Cardiac muscle cell (in vitro differentiated cells and primary cell): ENCODE data around the gene ACTA2. TPM values are rescaled to one million over a fixed set of nuclear protein-coding genes. Genes with fewer than 3 reads are reported as not detected.

ENCODE experiments used
- DNase-seq, 2 donors: peaks; one replicate each; pipeline versions ENCODE4 v3.0.0 to v3.0.0-alpha.2; 2010 to 2017; ENCODE audit warnings: low read depth in 1 of 2, low spot score in 1 of 2
- H3K27ac ChIP-seq: fragments of 200-600 bp; sonication (generic); 2 replicates; pipeline ENCODE4 v1.5.1; 2016
- H3K27me3 ChIP-seq: fragments of 200-600 bp; sonication (generic); 2 replicates; pipeline ENCODE4 v1.6.0; 2016; ENCODE audit warnings: control low read depth
- H3K36me3 ChIP-seq: fragments of 200-600 bp; sonication (generic); 2 replicates; pipeline ENCODE4 v1.5.1; 2016; ENCODE audit warnings: control low read depth
- H3K4me1 ChIP-seq: fragments of 200-600 bp; sonication (generic); 2 replicates; pipeline ENCODE4 v1.8.1; 2017; ENCODE audit warnings: low read depth, mild to moderate bottlenecking, mixed run types
- H3K4me3 ChIP-seq: fragments of 200-600 bp; sonication (generic); 2 replicates; pipeline ENCODE4 v1.5.1; 2016; ENCODE audit warnings: mild to moderate bottlenecking
- H3K9me3 ChIP-seq: fragments of 200-600 bp; sonication (generic); 2 replicates; pipeline ENCODE4 v1.5.1; 2017; ENCODE audit warnings: low read depth, mild to moderate bottlenecking, control low read depth
- polyA plus RNA-seq: library from polyadenylated mRNA; unstranded; fragments of >200 nt; fragmentation: Nextera tagmentation; extraction: Ambion mirVana; gene quantifications from 2 replicates; pipeline ENCODE4 v1.2.1, GENCODE V29; 2016
- total RNA-seq: library from RNA; depleted of rRNA; stranded (reverse); fragments of >200 nt; gene quantifications from 2 replicates; pipeline ENCODE4 v1.2.3, GENCODE V29; 2016
- TF ChIP-seq, protein P1 (sequence below): IDR thresholded peaks from 2 replicates; pipeline ENCODE4 v1.5.1; 2012; ENCODE audit warnings: low read depth, mild to moderate bottlenecking, low read length

The ACTA2 gene
- total and polyA plus RNA-seq, 2 experiments from 2014 or later, result 405 to 2,064 TPM

DNA sequence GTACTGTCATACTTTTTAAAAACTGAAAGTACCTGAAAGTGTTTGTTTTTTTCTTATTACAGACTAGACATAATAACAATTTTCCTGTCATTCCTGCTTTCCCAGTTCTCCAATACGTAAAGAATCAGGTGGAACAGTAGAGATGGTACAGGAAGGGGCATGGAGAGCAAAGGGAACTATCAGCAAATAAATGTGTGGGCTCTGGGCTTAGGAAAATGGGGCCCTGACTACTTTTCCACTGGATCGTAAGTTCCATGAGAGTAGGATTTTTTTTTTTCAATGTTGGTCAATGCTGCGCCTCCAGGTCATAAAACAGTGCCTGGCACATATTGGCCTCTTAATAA lies 22.8 kb upstream of the ACTA2 start:
- Histone ChIP-seq H3K4me3 (no peak overlapping the region), H3K4me1 (peaks cover 8% of the 10 kb centered on the region), H3K9me3 (no peaks in the 10 kb centered on the region), H3K27me3 (no peaks in the 10 kb centered on the region), H3K27ac (no peak overlapping the region), H3K36me3 (no peaks in the 10 kb centered on the region)
- TF ChIP-seq, protein P1, sequence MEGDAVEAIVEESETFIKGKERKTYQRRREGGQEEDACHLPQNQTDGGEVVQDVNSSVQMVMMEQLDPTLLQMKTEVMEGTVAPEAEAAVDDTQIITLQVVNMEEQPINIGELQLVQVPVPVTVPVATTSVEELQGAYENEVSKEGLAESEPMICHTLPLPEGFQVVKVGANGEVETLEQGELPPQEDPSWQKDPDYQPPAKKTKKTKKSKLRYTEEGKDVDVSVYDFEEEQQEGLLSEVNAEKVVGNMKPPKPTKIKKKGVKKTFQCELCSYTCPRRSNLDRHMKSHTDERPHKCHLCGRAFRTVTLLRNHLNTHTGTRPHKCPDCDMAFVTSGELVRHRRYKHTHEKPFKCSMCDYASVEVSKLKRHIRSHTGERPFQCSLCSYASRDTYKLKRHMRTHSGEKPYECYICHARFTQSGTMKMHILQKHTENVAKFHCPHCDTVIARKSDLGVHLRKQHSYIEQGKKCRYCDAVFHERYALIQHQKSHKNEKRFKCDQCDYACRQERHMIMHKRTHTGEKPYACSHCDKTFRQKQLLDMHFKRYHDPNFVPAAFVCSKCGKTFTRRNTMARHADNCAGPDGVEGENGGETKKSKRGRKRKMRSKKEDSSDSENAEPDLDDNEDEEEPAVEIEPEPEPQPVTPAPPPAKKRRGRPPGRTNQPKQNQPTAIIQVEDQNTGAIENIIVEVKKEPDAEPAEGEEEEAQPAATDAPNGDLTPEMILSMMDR, result no peak
- DNase-seq, result no peak

DNA sequence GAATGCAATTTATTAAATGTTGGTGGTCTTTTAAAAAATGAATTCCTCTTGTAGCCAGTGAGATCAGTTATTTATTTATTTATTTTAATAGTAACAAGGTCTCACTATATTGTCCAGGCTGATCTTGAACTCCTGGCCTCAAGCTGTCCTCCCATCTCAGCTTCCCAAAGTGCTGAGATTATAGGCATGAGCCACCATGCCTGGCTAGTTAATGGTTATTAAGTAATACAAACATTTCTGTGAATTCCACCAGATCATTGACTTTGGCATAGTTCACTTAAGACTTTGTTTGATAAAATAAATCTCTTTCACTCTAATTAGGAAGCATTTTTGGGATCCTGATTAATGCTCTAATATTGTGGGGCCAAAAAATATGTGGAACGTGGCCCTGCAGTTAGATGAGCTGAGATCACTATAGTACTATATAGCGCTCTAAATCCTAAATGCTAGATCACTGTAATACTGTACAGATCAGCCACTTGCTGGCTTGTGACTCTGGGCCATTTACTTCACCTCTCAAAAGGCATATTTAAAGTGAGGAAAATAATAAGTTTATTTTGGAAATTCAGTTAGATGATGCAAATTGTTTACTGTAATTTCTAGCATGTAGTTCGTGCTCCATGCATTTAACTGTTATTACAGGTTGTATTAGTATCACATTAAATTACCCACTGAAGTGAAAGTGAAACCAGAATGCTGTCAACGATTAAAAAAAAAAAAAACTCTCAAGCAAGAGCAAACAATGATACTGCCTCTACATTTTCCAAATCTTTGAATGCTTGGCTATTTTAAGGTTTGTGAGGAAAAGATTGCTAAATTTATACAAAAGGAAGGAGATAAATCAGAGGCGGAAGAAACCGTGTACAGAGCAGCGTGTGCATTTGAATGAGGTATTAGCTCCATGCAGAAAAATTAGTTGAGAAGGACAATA lies 22.1 kb upstream of the ACTA2 start:
- Histone ChIP-seq H3K36me3 (no peaks in the 10 kb centered on the region), H3K27ac (no peak overlapping the region), H3K27me3 (no peaks in the 10 kb centered on the region), H3K4me1 (peaks cover 2% of the 10 kb centered on the region), H3K9me3 (no peaks in the 10 kb centered on the region), H3K4me3 (no peak overlapping the region)
- TF ChIP-seq, protein P1, result no peak
- DNase-seq, result peak in 1 of 2 donors; percentile 45

DNA sequence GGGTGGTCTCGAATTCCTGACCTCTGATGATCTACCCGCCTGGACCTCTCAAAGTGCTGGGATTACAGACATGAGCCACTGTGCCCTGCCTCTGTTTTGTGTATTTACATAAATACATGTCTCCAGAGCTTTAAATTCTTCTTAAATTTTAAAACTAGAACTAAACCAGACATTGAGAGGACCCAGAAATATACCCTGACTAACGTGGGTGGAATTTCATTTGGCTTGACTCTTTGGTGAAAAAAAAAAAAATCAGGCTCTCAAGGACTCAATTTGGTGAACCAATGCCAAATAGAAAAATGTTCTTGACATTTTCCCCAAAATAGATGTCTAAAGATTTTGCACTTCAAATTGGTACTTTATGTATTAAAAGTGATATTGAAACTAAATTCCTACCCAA lies 21.4 kb upstream of the ACTA2 start:
- Histone ChIP-seq H3K9me3 (no peaks in the 10 kb centered on the region), H3K27ac (no peak overlapping the region), H3K36me3 (no peaks in the 10 kb centered on the region), H3K4me3 (no peak overlapping the region), H3K4me1 (no peaks in the 10 kb centered on the region), H3K27me3 (no peaks in the 10 kb centered on the region)
- no peak for DNase-seq
- TF ChIP-seq, protein P1, result no peak

DNA sequence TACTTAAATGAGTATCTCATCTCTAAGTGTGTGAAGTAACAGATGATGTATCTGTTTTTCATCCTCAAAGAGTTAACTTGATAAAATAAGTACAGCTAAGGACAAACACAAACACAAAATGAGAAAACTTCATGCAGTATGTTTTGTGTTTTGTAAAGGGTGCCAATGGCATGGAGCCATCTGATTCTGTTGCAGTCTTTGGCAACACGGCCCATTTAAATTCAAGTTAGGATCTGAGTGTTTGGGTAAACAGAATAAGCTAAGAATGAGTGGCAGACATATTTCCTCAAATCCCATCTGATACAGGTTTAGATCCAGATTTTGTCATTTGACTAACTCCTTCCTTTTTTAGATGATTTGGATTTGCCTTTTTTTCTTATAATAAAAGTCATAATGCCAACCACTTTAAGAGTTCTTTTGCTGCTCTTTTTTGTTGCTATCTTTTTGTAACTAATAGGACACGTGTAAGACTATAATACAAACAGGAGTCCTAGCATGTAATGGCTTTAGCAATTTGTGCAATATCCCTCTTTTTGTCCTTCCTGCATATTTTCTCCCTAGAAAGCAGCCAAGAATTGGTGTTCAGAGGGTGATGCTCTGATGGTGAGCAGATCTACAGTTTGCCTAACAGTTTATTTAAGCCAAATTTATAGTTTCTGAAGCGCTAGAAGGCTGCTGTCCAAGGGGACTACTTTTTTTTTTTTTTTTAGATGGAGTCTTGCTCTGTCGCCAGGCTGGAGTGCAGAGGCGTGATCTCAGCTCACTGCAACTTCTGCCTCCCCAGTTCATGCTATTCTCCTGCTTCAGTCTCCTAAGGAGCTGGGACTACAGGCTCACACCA lies 18.9 kb upstream of the ACTA2 start:
- no peak overlapping the region for H3K27ac ChIP-seq
- no peaks in the 10 kb centered on the region for H3K9me3 ChIP-seq
- DNase-seq, result peak in 1 of 2 donors; percentile 61
- H3K4me1 ChIP-seq, result peaks cover 7% of the 10 kb centered on the region
- no peaks in the 10 kb centered on the region for H3K27me3 ChIP-seq
- no peak overlapping the region for H3K4me3 ChIP-seq
- TF ChIP-seq, protein P1, result no peak
- H3K36me3 ChIP-seq, result no peaks in the 10 kb centered on the region

DNA sequence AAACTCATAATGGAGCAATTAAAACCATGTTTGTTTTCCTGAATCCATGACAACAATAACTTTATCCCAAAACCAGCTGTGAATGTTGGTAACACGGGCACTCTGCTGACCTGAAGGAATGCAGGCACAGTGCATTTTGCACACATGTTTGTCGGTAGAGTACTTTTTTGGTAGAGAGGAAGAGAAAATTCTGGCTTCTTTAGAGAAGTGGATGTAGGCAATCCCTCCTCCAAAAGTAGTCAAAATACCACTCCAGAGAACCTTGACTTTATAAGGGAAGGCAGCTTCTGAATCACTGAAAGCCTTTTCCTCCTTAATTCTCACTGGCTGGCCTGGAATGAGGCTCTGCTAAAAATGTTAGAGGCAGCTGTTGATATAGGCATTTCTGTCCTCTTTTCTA lies 15.8 kb upstream of the ACTA2 start:
- Histone ChIP-seq H3K27ac (no peak overlapping the region), H3K36me3 (no peaks in the 10 kb centered on the region), H3K27me3 (no peaks in the 10 kb centered on the region), H3K4me1 (peaks cover 15% of the 10 kb centered on the region), H3K4me3 (no peak overlapping the region), H3K9me3 (no peaks in the 10 kb centered on the region)
- no peak for DNase-seq
- TF ChIP-seq, protein P1, result no peak
